Mesenchymal stem cell (in vitro differentiated cells and primary cell): ENCODE measurements around the gene ADGRG7.

ENCODE experiments used
- DNase-seq: peaks from one replicate; pipeline ENCODE4 v3.0.0-alpha.2; 2013
- H2AFZ ChIP-seq: one replicate; pipeline ENCODE4 v1.6.1; 2013; ENCODE audit warnings: low read depth, mild to moderate bottlenecking, control low read depth, inconsistent platforms, low read length, moderate library complexity
- H2AK5ac ChIP-seq: 2 replicates; pipeline ENCODE4 v1.6.1; 2013; ENCODE audit warnings: low read length, moderate library complexity, mild to moderate bottlenecking, inconsistent platforms; ENCODE audit not compliant: severe bottlenecking
- H2BK120ac ChIP-seq: one replicate; pipeline ENCODE4 v1.6.1; 2013; ENCODE audit warnings: low read depth, mild to moderate bottlenecking, inconsistent platforms, low read length, moderate library complexity
- H2BK12ac ChIP-seq, 2 experiments: one replicate each; pipeline ENCODE4 v1.6.1; 2013; ENCODE audit warnings: inconsistent platforms in 2 of 2, low read length in 2 of 2, mild to moderate bottlenecking in 2 of 2, moderate library complexity in 2 of 2, control low read depth in 1 of 2
- H2BK15ac ChIP-seq: one replicate; pipeline ENCODE4 v1.6.1; 2013; ENCODE audit warnings: mild to moderate bottlenecking, low read depth, inconsistent platforms; ENCODE audit not compliant: poor library complexity, severe bottlenecking
- H2BK5ac ChIP-seq: 2 replicates; pipeline ENCODE4 v1.6.1; 2013; ENCODE audit warnings: low read depth, mild to moderate bottlenecking, low read length, control low read depth, inconsistent platforms; ENCODE audit not compliant: poor library complexity, severe bottlenecking
- H3K14ac ChIP-seq, 2 experiments: one replicate each; pipeline ENCODE4 v1.6.1; 2013; ENCODE audit warnings: inconsistent platforms in 2 of 2, low read length in 2 of 2, control low read depth in 1 of 2, mild to moderate bottlenecking in 1 of 2, moderate library complexity in 1 of 2
- H3K18ac ChIP-seq, 2 experiments: one replicate each; pipeline ENCODE4 v1.6.1; 2013; ENCODE audit warnings: inconsistent platforms in 2 of 2, low read length in 2 of 2, control low read depth in 1 of 2, low read depth in 1 of 2, mild to moderate bottlenecking in 1 of 2
- H3K23ac ChIP-seq, 2 experiments: one replicate each; pipeline ENCODE4 v1.6.1; 2013; ENCODE audit warnings: inconsistent platforms in 2 of 2, low read length in 2 of 2, mild to moderate bottlenecking in 2 of 2, moderate library complexity in 2 of 2, control low read depth in 1 of 2
- H3K27ac ChIP-seq: 2 replicates; pipeline ENCODE4 v1.5.1; 2013; ENCODE audit warnings: mild to moderate bottlenecking, moderate library complexity, low read length, control low read depth, inconsistent platforms; ENCODE audit not compliant: poor library complexity, severe bottlenecking
- H3K27me3 ChIP-seq, 2 experiments: 2 replicates each; pipeline versions ENCODE4 v1.6.1 to v1.7.0; 2013; ENCODE audit warnings: low read length in 2 of 2, mild to moderate bottlenecking in 2 of 2, moderate library complexity in 2 of 2, control low read depth in 1 of 2, inconsistent platforms in 1 of 2; ENCODE audit not compliant: control insufficient read depth in 1 of 2, insufficient read depth in 1 of 2
- H3K36me3 ChIP-seq, 2 experiments: 2 replicates each; pipeline versions ENCODE4 v1.6.1 to v1.7.0; 2013; ENCODE audit warnings: low read length in 2 of 2, control low read depth in 1 of 2, inconsistent platforms in 1 of 2, low read depth in 1 of 2, mild to moderate bottlenecking in 1 of 2; ENCODE audit not compliant: insufficient read depth in 2 of 2, control insufficient read depth in 1 of 2
- H3K4ac ChIP-seq, 2 experiments: one replicate each; pipeline ENCODE4 v1.6.1; 2013; ENCODE audit warnings: inconsistent platforms in 2 of 2, low read length in 2 of 2, mild to moderate bottlenecking in 2 of 2, moderate library complexity in 2 of 2, control low read depth in 1 of 2, low read depth in 1 of 2
- H3K4me1 ChIP-seq: 2 replicates; pipeline ENCODE4 v1.6.1; 2013; ENCODE audit warnings: low read depth, low read length, control low read depth; ENCODE audit not compliant: control insufficient read depth, insufficient read depth
- H3K4me2 ChIP-seq: 2 replicates; pipeline ENCODE4 v1.6.1; 2013; ENCODE audit warnings: low read length, mild to moderate bottlenecking, inconsistent platforms; ENCODE audit not compliant: poor library complexity, severe bottlenecking
- H3K4me3 ChIP-seq, 2 experiments: 2 replicates each; pipeline versions ENCODE4 v1.5.1 to v1.7.0; 2013; ENCODE audit warnings: low read length in 2 of 2, mild to moderate bottlenecking in 2 of 2, control low read depth in 1 of 2, low read depth in 1 of 2; ENCODE audit not compliant: insufficient read depth in 1 of 2
- H3K79me1 ChIP-seq: replicated peaks from 2 replicates; pipeline ENCODE4 v1.6.1; 2013; ENCODE audit warnings: mild to moderate bottlenecking, control low read depth, low read length, inconsistent platforms; ENCODE audit not compliant: poor library complexity, severe bottlenecking
- H3K9ac ChIP-seq: 2 replicates; pipeline ENCODE4 v1.7.0; 2013; ENCODE audit warnings: mild to moderate bottlenecking, low read length, moderate library complexity
- H3K9me3 ChIP-seq: 2 replicates; pipeline ENCODE4 v1.7.0; 2013; ENCODE audit warnings: mild to moderate bottlenecking, low read length; ENCODE audit not compliant: control insufficient read depth
- H4K8ac ChIP-seq: one replicate; pipeline ENCODE4 v1.6.1; 2013; ENCODE audit warnings: inconsistent platforms, mild to moderate bottlenecking, low read length, moderate library complexity
- H4K91ac ChIP-seq: one replicate; pipeline ENCODE4 v1.6.1; 2013; ENCODE audit warnings: mild to moderate bottlenecking, low read length, inconsistent platforms
- WGBS: methylation state at CpG from one replicate; pipeline ENCODE4 v1.1.7; 2013; ENCODE audit warnings: mixed read lengths; 5-methylcytosine and 5-hydroxymethylcytosine counted together

Gene ADGRG7

DNA sequence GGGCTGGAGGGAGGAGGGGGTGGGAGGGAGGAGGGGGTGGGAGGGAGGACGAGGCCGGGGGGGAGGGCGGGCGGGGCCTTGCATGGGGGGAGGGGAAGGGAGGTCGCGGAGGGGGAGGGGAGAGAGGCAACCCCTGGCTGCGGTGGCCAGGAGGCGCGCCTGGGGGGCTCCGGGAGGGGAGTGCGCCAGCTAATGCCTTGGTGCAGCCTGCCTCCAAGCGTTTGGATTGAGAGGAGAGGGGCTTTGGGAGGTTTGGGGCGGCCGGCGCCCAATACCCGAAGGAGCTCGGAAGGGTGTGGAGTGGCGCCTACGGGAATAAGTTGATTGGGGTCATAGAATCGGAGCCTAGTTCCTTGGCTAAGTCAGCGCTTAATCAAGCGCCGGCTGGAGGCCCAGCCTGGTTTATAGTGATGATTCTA, 100.5 kb downstream of the ADGRG7 start:
- Histone ChIP-seq H3K23ac (peak overlapping the region in 1 of 2 experiments; percentile 87), H3K4me3 (peak overlapping the region; percentile 83 to 96), H2BK12ac (no peak overlapping the region), H3K79me1 (no peaks in the 10 kb centered on the region), H3K36me3 (peaks cover 10 to 25% of the 10 kb centered on the region in 2 experiments), H2BK15ac (peak overlapping the region; percentile 44), H3K4ac (peak overlapping the region; percentile 94 to 95), H3K27me3 (no peaks in the 10 kb centered on the region), H3K4me2 (peak overlapping the region; percentile 80), H3K9me3 (no peaks in the 10 kb centered on the region), H2AFZ (no peak overlapping the region), H3K27ac (peak overlapping the region; percentile 95), H2BK5ac (peak overlapping the region; percentile 98), H3K9ac (peak overlapping the region; percentile 91), H4K91ac (peak overlapping the region; percentile 98), H2BK120ac (peak overlapping the region; percentile 96), H2AK5ac (peak overlapping the region; percentile 35), H4K8ac (peak overlapping the region; percentile 87), H3K14ac (peak overlapping the region in 1 of 2 experiments; percentile 98), H3K18ac (peak overlapping the region; percentile 92 to 99), H3K4me1 (peaks cover 3% of the 10 kb centered on the region)
- peak; percentile 61 for DNase-seq
- WGBS, result 0% methylated on average over 18 of the region's 23 CpGs

DNA sequence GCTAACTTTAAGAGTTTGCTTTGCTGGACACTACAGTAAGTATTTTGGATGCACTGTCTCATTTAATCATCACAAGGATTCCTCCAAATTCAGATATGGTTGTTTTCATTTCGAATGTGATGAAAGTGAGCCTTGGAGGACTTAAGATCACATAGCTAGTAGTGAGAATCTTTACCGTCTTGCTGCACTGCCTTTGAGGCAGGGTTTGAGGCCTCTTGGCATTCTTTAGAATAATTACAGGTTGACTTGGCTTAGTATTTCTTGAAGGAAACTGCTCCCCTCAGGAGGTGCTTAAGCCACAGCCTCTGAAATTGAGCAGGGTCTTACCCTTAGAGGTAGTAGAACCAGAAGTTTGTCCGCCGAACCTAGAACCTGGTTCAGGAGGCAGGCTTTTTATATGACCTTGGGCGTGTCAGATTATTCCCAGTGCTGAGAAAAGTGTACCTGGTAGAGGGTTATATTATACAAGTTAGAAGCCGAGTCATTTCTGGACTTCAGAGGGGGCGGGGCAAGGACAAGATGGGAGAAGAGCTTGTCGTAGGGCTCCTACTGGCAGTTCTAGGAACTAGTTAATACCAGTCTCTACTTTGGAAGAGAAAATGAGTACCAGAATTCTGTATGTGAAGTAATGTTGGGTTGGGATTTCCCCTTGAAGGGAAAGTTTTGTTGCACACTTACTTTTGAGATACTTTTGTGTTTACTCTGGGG, 101.0 kb downstream of the ADGRG7 start:
- Histone ChIP-seq H3K4me1 (peaks cover 3% of the 10 kb centered on the region), H2BK12ac (no peak overlapping the region), H3K27ac (peak overlapping the region; percentile 91), H2BK120ac (no peak overlapping the region), H2AFZ (no peak overlapping the region), H4K8ac (peak overlapping the region; percentile 37), H2BK5ac (peak overlapping the region; percentile 61), H3K18ac (peak overlapping the region; percentile 11 to 45), H2AK5ac (peak overlapping the region; percentile 35), H3K14ac (no peak overlapping the region), H3K36me3 (peaks cover 10 to 30% of the 10 kb centered on the region in 2 experiments), H3K9me3 (no peaks in the 10 kb centered on the region), H3K79me1 (no peaks in the 10 kb centered on the region), H3K9ac (peak overlapping the region; percentile 91), H3K4me3 (peak overlapping the region; percentile 83 to 96), H4K91ac (no peak overlapping the region), H3K23ac (no peak overlapping the region), H3K4me2 (peak overlapping the region; percentile 80), H3K4ac (peak overlapping the region in 1 of 2 experiments; percentile 95), H3K27me3 (no peaks in the 10 kb centered on the region), H2BK15ac (no peak overlapping the region)
- WGBS, result 13% methylated on average over 8 of the region's 8 CpGs
- DNase-seq, result peak; percentile 92

DNA sequence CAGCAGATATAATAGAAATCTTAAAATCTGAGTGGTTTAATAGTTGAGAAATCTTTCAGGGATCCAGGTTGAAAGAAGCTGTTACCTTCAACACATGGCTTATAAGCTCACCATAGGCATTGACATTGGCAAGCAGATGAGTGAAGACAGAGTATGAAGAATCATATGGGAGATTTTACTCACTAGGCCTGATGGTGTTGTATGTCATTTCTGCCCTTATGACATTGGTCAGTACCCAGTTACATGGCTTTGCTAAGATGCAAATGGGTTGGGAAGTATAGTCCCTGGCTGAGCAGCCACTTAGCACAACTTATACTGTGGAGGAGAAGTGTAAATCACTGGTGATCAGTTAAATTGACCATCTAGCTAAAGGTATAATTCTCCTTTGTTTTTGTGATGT, 105.8 kb downstream of the ADGRG7 start:
- H3K4ac ChIP-seq, result no peak overlapping the region
- no peak overlapping the region for H3K14ac ChIP-seq
- no peak overlapping the region for H3K9ac ChIP-seq
- H4K8ac ChIP-seq, result no peak overlapping the region
- no peak overlapping the region for H2BK120ac ChIP-seq
- peak overlapping the region in 1 of 2 experiments; percentile 60 for H3K23ac ChIP-seq
- H3K36me3 ChIP-seq, result peaks cover 14 to 71% of the 10 kb centered on the region in 2 experiments
- no peaks in the 10 kb centered on the region for H3K79me1 ChIP-seq
- H2BK15ac ChIP-seq, result no peak overlapping the region
- no peak overlapping the region for H3K4me2 ChIP-seq
- H2AK5ac ChIP-seq, result no peak overlapping the region
- H3K9me3 ChIP-seq, result no peaks in the 10 kb centered on the region
- no peak for DNase-seq
- H3K4me1 ChIP-seq, result peaks cover 6% of the 10 kb centered on the region
- no peaks in the 10 kb centered on the region for H3K27me3 ChIP-seq
- H2AFZ ChIP-seq, result no peak overlapping the region
- H3K27ac ChIP-seq, result no peak overlapping the region
- H3K18ac ChIP-seq, result no peak overlapping the region
- H2BK5ac ChIP-seq, result no peak overlapping the region
- H3K4me3 ChIP-seq, result no peak overlapping the region
- no peak overlapping the region for H2BK12ac ChIP-seq
- H4K91ac ChIP-seq, result no peak overlapping the region

DNA sequence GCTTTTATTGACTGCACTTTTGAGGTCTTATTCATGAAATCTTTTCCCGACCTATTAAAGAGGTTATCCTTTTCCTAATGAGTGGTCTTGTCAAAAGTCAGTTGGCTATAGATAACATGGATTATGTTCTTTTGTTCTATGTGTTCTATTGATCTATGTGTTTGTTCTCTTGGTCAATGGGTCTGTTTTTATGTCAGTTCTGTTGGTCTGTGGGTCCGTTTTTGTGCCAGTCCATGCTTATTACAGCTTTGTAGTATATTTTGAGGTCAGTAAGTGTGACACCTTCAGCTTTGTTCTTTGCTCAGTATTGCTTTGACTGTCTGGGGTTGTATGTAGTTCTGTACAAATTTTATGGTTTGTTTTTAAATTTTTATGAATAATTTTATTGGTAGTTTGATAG, 107.7 kb downstream of the ADGRG7 start:
- Histone ChIP-seq H3K14ac (no peak overlapping the region), H3K4me2 (no peak overlapping the region), H2BK120ac (no peak overlapping the region), H2AK5ac (no peak overlapping the region), H3K27ac (no peak overlapping the region), H3K9me3 (no peaks in the 10 kb centered on the region), H3K79me1 (peaks cover 6% of the 10 kb centered on the region), H4K91ac (no peak overlapping the region), H3K4ac (no peak overlapping the region), H3K4me3 (no peak overlapping the region), H2BK5ac (no peak overlapping the region), H3K18ac (no peak overlapping the region), H3K36me3 (peaks cover 18 to 81% of the 10 kb centered on the region in 2 experiments), H4K8ac (no peak overlapping the region), H2BK15ac (no peak overlapping the region), H3K27me3 (no peaks in the 10 kb centered on the region), H2BK12ac (no peak overlapping the region), H3K4me1 (peaks cover 5% of the 10 kb centered on the region), H3K23ac (no peak overlapping the region), H3K9ac (no peak overlapping the region), H2AFZ (no peak overlapping the region)
- WGBS, result 100% methylated on average over 2 of the region's 2 CpGs
- DNase-seq, result no peak
